HG03280 (cell line): ENCODE data around the gene MAD1L1.
"Not testable (repeated sequence)": the region's sequence is repeated elsewhere in the genome, so short reads cannot be mapped to it uniquely, and the experiment has no call there.

Source experiments
- ATAC-seq: cut with Tn5 transposase; IDR thresholded peaks from one replicate; pipeline ENCODE4 v1.9.1; 2021; ENCODE audit warnings: mild to moderate bottlenecking, moderate library complexity; ENCODE audit not compliant: unreplicated experiment

MAD1L1 gene

GRCh38 chr7:1849351-1850041 is 383.2 kb downstream of the MAD1L1 start:
- ATAC-seq: no peak

DNA sequence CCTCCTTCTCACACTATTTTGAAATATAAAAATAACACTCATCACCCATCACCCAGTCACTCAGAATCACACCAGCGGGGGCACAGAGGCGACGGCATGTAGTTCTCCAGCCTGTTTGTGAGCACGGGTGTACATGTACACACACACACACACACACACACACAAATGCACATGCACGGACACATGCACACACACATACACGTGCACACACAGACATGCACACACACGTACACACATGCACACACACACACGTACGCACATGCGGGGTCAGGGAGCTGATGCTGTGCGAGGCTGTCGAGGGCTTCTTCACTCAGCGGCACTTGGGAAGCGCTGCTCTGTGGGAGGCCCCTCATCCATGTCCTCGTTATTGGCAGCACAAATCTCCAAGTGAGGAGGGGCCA is 383.8 kb downstream of the MAD1L1 start:
- ATAC-seq: no peak

- ATAC-seq: no peak
Measured at GRCh38 chr7:1848013-1848640, 384.6 kb downstream of the MAD1L1 start.

GRCh38 chr7:1847260-1848001 is 385.3 kb downstream of the MAD1L1 start:
- no peak for ATAC-seq

DNA sequence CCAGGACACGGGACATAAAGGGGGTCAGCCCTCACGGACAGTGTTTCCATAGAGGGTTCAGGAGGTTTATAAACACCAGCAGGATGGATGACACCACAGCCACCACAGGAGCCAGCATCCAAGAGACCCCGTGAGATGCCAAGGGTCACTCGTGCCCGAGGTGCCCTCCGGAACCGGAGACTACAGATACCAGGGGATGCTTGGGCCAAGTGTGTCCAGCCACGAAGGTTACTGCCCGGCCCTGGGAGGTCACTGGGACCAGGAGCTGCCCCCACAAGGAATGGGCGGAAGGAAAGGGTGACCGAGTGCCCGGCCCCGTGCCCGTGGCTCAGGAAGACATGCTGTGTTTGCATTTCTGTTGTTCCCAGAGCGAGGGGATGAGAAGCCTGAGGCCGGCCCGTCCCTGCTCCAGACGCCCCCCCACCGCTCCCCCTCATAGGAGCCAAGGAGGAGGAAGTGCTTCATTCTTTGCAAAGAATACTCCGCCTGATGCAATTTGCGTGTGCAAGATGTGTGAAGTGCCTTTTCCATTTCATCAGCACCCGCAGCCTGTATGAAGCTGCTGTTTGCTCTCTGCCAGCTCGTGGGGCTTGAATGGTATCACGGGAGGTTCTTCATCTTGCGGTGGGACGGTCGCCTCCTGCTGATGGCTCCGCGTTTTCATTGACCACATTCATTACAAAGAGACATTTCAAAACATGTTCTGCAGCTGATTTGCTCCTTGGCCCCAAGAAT is 386.2 kb downstream of the MAD1L1 start:
- no peak for ATAC-seq

DNA sequence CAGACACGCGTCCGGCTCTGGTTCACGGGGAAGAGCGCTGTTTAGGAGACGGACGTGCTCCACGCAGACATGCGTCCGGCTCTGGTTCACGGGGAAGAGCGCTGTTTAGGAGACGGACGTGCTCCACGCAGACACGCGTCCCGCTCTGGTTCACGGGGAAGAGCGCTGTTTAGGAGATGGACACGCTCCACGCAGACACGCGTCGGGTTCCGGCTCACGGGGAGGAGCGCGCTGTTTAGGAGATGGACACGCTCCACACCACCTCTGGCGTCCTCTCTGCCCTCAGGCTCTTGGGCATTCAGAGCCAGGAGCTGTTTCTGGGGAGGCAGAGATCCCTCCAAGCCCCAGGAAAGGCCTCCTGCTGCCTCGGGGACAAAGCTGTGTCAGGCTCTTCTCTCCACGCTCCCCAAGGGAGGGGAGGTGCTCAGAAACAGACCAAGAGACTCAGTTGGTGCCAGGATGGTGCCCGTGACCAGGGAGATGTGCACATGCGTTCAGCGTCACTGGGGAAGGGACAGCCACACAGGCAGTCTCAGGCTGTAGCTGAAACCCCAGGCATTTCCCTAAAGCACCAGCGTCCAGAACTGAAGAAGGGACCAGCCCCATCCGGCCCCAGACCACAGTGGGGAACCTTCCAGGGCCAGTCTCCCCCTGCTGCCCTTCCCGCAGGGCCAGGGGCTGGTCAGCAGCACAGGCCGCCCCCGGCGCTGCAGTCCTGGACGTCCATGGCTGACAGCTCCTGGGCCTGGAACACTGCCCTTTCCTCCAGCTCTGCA is 387.0 kb downstream of the MAD1L1 start:
- ATAC-seq: no peak

DNA sequence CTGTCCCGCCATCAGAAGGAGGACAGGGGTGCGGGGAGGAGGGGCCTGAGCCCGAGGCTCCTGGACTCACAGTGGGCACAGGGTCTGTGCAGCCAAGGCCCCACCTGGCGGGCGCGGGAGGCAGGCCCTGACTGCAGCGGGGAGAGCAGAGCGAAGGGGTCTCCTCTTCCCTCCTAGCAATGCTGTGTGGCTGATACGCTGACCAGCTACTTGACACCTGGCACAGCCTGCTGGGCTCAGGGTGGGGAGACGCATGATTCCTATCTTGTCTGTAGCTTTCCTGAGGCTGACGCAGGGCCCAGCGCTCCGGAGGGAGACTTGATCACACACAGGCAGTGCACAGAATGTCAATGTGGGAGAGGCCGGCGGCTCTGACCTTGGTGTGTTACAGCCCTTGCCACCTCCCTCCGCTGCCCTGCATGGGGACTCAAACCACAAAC is 387.8 kb downstream of the MAD1L1 start:
- no peak for ATAC-seq

DNA sequence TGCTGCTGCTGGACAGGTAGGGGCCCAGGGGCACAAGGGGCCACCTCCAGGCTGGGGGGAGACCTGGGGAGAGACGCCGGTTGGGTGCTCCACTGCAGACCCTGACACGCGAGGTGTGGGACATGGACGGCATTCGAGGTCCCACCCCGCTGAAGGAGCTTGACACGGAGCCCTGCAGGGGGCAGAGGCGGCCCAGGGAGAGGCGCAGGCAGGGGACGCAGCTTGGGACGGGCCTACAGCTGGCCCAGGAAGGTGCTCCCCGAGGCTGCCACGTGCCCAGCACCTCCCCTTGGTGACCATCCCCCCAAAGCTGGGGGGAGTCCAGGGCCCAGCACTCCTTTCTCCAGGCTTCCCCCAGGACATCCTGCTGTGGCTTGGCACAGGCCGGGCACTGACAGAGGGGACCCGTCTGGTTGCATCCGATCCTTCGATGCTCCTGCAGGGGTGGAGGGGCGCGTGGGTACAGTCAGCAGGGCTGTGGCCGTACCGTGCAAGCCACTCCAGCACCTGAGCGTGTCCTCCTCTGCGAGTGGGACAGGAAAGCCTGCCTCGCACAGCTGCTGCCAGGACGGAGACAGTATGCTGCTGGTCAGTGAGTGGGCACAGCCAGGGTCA is 388.3 kb downstream of the MAD1L1 start:
- ATAC-seq: no peak

- no peak for ATAC-seq
Measured at GRCh38 chr7:1843921-1844335, 388.8 kb downstream of the MAD1L1 start.

- ATAC-seq: no peak
Measured at GRCh38 chr7:1843271-1843861, 389.4 kb downstream of the MAD1L1 start.

DNA sequence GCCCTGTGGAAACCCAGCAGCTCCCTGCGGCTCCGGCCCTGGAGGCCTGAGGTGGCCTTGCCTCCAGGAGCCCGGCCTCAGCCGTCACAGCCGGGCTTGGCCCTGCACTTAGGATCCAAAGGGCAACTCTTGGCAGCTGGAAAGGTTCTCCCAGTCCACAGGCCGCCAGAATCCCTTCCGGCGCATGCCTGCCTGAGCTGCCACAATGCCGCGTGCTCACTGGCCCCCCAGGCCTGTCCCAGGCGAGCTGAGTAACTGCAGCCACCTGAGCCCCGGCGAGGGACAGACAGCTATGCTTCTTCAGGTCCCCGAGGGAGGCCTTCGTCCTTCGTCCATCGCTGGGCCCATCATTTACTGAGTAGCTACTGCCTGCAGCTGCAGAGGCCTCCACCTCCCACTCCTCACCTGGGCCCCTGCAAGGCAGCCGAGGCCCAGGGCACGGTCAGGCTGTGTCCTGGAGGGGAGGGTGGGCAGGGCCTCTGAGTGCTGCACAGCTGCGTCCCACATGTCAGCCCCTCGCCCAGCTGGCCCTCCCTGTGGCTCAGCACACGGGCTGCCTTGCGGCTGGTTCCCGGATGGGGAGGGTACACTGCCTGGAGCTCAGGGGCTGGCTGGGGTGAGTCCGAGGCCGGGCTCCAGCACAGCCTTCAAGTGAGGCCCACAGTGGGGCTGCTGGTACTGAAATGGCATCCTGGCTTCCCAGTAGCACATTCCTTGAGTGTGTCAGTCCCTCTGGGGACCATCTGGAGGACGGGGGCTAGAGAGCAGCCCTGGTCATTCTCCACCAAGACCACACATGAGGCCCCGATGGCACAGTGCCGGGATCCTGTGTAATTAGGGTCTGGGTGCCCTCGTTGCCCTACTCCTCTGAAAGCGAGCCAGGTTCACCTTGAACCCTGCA is 390.2 kb downstream of the MAD1L1 start:
- no peak for ATAC-seq

DNA sequence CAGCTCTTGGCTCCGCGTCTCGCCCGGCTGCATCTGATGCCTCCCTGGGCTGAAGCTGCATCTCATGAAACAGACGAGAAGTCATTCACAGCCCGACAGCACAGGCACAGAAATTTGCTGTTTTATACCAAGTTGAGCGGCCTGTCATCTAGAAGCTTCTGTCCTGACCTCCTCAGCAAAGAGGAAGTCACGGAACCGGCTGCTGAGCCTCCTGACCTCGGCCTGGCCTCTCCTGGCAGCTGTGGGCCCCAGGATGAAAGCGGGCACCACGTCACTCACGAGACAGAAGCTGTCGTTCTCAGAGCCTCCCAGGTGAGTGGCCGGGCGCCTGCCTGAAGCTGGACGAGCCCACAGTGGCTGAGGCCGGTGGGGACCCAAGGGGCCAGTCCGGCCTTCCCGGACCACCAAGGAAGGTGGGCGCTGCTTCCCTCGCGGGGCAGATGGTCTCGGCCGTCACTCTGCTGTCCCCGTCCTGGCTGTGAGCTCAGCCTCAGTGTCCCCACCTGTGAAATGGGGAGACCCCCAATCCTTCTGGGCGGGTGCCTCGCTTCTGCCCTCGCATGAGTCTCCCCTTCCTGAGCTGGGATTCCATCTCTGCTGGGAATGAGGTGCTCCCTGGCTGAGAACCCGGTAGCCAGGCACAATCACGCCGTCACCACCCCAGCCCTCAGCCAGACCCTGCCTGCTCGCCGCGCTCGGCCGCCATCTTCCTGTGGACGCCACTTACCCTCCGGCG is 391.3 kb downstream of the MAD1L1 start:
- ATAC-seq: not testable (repeated sequence)

DNA sequence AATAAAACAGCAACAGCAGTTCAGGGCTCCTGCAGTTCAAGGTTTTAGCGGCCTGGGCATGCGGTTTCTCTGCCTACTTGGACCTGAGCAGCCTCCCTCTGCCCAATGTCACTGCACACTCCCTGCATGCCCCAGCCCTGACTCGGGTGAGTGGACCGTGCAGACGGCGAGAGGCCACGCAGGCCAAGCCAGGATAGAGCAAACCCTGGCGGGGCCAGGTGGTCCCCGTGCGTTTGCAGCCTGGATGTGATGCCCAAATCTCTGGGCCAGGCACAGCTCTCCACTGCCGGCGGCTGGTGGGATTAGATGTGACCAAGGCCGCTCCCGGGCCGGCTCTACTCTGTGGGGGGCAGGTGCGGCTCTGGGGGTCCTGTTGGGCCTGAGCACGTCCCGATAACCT is 392.0 kb downstream of the MAD1L1 start:
- not testable (repeated sequence) for ATAC-seq

GRCh38 chr7:1839701-1840100 is 393.0 kb downstream of the MAD1L1 start:
- no peak for ATAC-seq

DNA sequence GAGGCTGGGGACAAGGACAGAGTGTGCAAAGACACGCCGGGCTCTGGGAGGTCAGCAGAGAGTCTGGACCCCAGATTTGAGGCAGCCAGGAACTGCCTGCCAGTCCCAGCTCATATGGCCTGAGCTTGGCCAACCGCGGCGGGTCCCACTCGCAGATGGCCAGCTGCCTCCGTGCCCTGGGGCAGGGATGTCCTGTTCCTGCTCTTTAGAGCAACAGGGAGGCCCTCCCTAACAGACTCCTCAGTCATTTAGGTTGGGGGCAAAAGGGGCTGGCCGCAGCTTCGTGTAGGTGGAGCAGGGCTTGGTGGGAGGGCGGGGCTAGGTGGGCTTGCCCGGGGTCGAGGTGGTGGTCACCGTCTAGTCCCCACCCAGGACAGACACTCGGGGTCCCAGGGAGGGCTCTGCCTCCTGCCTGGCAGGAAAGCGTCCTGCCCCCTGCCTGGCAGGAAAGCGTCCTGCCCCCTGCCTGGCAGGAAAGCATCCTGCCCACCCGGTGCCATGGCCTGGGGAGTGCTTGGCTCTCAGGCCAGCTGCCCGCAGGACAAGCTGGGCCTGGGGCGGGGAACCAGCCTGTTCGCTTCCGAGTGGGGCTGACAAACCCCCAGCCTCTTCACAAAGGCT is 393.7 kb downstream of the MAD1L1 start:
- ATAC-seq: not testable (repeated sequence)

DNA sequence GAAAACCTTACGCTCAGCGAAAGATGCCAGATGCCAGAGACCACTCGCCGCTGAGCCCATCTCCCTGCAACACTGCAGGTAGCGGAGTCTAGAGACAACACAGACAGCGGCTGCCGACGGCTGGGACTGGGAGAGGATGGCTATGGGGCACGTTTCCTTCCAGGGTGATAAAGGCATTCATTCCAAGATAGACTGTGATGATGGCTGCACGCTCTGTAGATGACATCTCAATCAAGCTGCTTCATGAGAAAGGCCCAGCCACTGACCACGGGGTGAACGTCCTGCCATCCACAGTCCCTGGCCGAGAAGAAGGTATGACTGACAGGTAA is 394.2 kb downstream of the MAD1L1 start:
- not testable (repeated sequence) for ATAC-seq

DNA sequence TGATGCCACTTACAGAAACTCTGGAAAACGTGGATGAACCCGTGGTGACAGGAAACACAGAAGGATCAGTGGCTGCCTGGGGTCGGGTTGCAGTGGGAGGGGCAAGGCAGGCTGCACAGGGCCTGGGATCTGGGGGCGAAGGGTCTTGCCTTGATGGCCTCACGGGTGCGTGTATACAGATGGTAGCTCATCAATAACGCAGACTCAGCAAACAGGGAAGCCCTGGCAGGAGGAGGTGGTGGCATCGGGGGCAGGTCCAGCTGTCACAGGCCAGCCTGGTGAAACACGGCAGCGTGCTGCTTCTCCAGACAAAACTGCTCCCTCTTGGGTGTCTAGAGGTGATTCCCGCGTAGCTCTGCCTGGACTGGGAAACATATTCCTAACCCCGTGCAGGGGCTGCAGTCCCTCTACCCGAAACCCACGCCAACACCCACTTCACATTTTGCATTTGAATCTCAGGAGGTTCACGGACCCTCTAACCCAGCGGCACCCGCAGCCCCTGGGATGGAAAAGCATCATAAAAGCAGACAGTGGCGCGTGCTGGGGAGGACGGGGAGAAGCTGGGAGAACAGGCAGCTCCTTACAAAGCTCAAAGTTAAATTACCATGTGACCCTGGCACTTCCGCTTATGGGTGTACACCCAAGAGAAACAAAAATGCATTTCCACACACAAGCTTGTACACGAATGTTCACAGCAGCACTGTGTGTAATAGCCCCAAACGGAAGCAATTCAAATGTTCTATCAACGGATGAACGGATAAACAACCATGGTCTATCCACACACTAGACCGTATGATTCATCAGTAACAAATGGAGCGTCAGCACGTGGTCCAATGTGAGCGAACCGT is 394.8 kb downstream of the MAD1L1 start:
- not testable (repeated sequence) for ATAC-seq
